ENCODE results near the gene FGD3.
"Not testable (repeated sequence)": the region's sequence is repeated elsewhere in the genome, so short reads cannot be mapped to it uniquely, and the experiment has no call there.

FGD3 gene

DNA sequence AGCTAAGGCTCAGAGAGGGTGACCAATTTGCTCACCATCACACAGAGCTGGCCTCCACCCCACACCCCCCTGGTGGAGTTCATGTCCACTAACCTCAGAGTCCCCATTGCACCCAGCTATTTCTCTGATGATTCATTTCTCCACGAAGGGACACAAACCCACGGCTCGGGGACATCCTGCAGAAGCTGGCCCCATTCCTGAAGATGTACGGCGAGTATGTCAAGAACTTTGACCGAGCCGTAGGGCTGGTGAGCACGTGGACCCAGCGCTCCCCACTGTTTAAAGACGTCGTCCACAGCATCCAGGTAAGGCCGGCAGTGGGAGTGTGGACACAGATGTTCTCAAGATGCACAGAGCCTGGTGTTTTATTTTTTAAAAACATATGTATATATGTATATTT lies 58.6 kb downstream of the FGD3 start:
- no peak for DNase-seq (ENCODE audit: low read depth)

DNA sequence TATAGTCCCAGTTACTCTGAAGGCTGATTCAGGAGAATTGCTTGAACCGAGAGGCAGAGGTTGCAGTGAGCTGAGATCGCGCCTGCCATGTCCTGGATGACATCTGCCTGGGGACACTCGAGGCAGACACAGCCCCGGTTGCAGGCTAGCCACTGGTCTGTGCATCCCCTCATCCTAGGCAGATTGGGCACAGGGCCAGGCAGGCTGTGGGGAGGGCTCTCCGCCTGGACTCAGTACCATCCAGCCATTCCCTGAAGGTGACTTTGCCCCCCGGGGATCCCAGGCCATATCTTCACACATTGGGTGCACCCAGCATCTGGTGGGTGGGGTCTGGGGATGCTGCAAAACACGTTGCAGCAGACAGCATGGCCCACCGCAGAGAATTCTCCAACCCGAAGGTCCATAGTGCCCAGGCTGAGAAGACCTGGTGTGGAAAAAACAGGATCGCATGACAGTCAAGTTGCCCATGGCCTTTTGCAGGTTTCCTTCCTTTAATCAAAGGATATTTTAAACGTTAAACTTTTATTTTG lies 60.3 kb downstream of the FGD3 start:
- DNase-seq (ENCODE audit: low read depth): no peak

DNA sequence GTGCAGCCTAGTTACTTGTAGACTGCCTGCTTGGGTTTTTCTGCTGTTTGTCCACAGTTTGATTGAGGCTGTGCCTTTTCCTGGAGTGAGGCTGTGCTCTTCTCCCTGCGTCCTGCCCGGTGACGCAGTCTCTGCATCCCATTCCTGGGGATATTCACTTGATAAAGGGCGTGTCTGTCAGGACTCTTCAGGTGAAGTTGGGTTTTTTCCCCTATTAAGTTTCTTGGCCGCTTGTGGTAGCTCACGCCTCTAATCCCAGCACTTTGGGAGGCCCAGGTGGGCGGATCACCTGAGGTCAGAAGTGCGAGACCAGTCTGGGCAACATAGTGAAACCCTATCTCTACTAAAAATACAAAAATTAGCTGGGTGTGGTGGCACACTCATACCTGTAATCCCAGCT lies 61.1 kb downstream of the FGD3 start:
- no peak for DNase-seq (ENCODE audit: low read depth)

DNA sequence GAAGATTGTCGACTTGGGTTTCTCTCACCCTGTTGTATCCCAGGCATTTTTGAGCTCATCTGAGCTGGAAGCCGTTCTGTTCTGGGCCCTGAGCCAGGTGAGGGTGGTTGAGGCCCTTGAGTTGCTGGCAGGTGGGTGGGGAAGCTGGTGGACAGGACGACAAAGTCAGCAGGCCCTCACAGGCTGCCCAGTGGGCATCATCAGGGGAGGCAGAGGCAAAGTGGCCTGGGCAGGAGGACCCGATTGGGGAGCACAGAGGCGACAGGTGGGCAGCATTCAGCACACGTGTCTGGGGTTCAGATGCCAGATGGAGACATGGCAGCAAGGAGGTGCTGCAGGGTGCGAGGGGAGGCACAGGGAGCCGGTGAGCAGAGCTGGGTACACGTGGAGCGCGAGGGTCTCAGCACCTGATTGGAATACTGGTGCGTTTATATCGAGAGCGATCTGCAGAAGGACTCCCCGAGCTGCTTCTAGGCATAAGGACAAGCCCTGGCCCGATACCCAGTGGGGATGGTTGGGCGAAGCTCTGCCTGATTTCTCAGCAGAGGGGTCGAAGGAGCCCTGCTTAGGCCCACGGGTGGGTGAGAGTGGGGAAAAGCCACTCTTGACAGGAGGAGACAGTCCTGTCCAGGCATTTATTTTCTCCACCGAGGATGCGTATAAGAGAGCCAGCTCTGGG lies 62.2 kb downstream of the FGD3 start:
- no peak for DNase-seq (ENCODE audit: low read depth)

DNA sequence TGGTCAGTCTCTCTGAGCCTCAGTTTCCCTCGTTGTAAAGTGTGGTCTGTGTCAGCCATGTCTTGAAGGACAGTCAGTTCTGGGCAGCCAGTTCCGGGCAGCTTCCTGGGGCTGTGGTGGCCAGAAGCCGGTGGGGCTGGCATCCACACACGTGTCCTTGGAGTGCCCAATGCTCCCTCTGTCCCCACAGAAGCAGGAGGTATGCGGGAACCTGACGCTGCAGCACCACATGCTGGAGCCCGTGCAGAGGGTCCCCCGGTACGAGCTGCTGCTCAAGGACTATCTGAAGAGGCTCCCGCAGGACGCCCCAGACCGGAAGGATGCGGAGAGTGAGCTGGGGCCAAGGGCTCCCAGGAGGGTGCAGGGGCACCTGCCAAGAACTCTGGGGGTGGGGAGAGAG lies 62.7 kb downstream of the FGD3 start:
- DNase-seq (ENCODE audit: low read depth): no peak

DNA sequence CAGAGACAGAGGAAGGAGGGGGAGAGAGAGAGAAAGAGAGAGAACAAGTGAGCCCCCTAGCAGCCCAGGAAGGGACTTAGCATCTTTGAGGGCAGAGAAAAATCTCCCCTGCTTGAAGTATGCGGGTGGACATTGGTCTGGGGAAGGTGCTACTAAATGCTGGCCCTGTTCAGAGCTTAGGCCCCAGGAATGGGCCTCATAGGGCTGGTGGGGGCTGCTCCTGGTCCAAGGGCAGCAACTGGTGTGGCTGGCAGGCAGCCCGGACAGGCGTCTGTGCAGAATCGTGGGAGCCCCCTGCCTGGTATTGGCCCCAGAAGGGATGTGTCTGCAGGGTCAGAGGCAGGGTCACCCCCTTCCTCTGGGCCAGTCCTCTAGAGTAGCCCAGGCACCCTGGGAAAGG lies 63.4 kb downstream of the FGD3 start:
- DNase-seq (ENCODE audit: low read depth): no peak

DNA sequence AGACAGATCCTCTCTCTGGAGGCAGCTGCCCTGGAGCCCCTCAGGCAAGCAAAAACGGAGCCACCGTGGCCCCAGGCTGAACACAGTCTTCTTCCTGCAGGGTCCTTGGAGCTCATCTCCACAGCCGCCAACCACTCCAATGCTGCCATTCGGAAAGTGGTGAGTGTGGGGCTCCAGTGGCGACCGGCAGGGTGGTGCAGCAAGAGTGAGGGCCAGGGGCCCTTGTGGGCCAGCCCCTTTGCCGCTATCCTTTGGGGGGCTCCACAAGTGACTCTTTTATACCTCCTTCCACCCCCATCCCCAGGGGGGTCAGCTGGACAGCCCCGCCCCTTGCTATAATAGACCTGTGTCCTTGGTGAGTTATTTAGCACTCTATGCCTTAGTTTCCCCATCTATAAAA lies 63.8 kb downstream of the FGD3 start:
- no peak for DNase-seq (ENCODE audit: low read depth)

DNA sequence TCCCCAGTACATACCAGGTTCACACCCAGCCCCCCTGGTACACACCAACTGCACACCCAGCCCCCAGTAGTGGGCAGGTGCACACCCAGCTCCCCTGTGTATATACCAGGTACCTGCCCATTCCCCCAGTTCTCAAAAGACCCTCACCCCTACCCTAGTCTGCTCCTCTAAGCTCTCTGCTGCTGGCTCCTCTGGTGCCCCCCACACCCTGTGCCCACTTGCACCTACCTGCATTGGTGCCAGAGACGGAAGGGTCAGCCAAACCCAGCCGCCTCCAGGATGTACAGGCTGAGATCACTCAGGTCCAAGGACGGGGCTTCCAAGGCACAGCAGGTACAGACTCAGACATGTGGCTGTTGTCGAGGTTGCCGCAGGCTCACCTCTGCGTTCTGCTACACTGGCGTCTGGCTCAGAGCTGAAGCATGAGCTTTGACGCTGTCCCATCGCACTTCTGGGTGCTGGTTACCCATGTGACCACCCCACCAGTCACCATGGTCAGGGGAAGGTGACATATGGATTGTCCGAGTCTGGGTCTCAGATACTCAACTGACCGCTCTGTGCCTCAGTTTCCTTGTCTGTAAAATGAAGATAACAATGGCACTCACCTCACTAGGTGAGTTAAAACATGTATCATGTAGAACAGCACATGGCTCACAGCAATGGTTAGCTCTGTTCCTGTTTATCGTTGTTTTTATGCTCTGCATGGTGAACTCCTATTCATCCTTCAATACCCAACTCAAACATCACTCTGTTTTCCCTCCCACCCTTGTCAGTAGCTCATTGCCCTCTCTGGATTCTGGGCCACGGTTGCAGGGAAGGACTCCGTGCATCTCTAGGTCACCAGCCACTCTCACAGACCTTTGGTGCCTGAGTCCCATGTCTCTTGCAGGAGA lies 65.9 kb downstream of the FGD3 start:
- no peak for DNase-seq (ENCODE audit: low read depth)

DNA sequence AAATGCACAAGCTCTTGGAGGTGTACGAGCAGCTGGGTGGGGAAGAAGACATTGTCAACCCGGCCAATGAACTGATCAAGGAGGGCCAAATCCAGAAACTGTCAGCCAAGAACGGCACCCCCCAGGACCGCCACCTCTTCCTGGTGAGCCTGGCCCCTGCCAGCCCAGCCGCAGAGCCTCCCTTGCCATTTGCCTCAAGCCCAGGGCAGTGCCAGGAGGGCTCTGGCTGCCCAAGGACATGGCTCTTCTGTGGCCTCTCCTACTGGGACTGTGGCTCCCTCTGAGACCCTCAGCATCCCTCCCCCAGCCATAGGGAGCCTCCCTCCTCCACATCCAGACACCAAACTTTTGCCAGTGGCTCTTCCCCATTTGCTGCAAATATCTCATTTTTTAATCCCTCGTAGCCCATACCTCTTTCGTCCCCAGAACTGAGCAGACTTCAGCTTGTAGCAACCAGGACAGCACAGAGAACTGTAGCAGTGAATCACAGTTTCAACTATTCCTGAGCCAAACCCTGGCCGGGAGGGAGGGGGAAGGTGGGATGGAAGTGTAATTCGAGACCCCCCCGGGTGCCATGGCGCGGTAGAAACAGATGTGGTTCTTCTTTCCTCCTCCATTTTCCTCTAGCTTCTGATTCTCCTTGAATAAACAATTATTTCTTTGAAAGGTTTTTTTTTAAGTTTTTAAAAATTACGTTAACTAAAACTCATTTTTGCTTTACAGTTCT lies 66.7 kb downstream of the FGD3 start:
- DNase-seq (ENCODE audit: low read depth): no peak

DNA sequence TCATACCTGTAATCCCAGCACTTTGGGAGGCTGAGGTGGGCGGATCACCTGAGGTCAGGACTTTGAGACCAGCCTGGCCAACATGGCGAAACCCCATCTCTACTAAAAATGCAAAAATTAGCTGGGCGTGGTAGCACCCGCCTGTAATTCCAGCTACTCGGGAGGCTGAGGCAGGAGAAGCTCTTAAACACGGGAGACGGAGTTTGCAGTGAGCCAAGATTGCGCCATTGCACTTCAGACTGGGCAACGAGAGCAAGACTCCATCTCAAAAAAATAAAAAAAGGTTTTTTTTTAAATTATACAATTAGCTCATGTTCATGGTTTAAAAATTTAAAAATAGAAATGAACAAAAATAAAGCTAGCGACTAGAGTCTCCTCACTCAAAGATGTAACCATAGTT lies 67.9 kb downstream of the FGD3 start:
- not testable (repeated sequence) for DNase-seq (ENCODE audit: low read depth)

DNA sequence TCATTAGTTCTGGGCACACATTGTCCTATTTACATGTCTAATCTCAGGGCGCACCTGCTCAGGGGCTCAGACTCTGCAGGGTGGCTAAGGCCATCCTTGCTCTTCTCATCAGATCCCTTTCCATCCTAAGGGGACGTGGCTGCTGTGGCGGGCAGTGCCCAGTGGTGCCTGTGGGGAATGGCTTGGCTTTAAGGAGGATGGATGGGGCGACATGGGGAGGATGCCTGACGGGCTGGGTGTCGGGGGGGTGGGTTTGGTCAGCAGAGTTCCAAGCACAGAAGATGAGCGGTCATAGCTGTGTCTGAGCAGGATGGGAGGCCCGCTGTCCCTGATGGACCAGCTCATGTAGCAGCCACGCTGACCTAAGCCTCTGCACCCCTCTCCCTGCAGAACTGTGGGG lies 70.3 kb downstream of the FGD3 start:
- DNase-seq (ENCODE audit: low read depth): no peak

DNA sequence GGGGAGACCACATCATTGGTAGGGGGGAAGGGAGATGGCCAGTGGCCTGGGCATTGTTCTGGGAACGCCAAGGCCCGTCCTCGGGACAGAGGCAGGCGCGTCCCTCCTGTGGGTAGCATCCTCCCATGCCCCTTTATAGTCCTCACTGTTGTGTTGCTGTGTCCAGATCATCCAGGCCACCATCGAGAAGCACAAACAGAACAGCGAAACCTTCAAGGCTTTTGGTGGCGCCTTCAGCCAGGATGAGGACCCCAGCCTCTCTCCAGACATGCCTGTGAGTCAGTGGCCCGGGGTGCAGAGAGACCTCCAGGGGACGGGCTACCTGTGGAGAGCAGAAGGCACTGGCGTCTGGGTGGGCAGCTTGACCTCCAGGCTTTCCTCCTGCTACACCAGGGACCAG lies 72.8 kb downstream of the FGD3 start:
- DNase-seq (ENCODE audit: low read depth): no peak

DNA sequence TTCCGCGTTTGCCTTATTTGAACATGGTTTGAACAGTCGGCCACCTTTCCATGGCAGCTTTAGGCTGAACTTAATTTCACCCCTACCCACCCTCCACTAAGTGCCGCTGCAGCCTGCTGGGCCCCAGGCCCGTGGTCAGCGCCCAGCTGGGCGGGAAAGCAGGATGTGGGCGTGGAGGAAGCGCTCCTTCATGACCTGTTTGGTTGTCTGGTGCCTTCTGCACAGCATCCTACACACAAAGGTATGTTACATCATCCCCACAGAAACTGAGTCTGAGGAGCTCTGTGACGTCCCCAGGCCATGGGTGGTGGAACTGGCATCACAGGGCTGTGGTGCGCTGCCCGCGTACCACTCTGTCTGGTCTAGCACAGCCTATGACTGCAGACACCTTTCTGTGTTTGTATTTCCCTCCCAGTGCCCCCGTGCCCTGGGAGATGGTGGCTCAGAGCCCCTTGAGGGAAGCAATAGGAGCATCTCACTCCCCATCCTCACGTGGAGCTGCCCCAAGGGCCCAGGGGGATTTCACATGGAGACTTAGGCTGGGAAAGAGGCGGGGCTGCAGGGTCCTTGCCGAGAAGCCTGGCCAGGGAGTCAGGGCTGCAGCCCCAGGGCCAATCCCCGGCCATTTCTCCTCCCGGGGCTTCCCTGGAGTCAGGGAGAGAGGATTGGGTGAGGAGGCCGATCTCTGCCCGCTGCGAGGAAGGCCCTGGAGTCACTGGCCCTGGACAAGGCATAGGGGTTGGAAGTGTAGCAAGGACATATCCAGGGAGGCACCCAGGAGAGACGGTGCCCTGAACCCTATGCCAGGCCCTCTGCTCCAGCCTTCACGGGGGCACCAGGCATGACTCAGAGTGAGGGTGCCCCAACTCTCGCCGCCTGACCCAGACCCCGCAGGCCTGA lies 73.7 kb downstream of the FGD3 start:
- no peak for DNase-seq (ENCODE audit: low read depth)

DNA sequence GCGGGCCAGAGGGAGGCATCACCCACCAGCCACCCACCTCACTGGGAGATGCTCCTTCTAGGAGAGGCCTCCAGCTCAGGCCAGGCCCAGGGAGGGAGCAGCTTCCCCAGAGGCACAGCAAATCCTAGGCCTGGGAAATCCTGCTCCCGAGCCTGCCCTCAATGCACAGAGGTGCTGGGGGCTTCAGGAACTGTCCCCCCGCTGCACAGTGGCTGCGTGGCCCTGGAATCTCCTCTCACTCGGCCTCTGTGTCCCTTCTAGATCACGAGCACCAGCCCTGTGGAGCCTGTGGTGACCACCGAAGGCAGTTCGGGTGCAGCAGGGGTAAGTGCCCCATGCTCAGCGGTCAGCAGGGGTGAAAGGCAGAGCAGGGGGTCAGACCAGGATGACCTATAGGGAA lies 74.7 kb downstream of the FGD3 start:
- no peak for DNase-seq (ENCODE audit: low read depth)

DNA sequence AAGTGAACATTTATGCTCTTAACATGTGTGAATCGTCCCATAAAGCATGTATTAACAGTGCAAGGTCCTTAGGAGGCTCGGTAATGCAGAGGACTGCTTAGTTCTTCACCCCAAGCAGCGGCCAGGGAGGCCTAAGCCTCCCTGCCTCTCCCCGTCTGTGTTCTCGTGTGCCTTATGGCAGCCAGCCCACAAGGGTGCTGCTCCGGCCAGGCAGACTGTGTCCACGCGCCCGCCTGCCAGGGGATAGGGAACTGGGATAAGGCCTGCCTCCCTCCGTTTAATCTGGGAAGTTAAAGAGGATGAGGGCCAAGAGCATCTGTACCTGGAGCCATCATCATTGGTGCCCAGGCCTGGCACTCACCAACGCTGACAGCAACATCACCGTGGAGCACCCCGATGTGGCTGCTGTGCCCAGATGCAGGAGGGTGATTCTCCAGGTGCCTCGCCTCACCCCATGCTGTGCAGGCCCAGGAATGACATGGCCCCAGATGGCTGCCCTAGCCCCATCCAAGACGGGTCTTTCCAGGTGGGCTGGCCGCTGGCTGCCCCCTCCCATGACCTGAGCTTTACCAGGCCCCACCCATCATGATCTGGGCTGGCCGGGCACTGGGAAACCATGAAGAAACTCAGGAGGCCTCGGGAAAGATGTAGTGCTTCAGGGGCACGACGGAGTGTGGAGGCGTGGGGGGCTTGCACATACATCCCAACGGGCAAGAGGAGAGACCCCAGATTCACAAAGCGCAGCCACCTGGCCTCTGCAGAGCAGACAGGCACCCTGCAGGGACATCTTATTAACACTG lies 75.6 kb downstream of the FGD3 start:
- DNase-seq (ENCODE audit: low read depth): no peak

DNA sequence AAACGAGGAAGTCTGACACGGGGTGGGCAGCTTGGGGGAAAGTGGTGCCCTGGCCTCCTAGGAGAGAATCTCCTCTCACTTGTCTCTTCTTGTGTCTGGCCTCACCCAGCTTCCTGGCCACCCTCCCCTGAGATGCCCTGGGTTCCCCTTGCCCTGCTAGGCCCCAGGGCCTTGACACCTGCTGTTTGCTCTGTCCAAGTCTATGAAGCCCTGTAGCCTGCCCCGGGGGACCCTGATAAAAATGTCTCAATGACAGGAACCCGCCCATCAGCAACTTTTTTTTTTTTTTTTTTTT lies 76.1 kb downstream of the FGD3 start:
- no peak for DNase-seq (ENCODE audit: low read depth)

DNA sequence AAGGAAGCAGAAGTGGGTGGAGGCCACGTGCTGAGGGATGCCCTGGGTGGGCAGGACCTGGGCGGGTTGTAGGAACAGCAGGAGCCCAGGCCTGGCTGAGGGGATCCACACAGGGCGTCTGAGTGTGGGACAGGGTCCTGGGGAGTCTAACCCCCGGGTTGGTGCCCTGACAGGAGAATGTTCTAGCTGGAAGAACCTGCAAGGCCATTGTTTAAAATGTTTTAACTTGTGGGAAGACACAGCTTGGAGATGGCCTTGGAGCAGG lies 77.3 kb downstream of the FGD3 start:
- DNase-seq (ENCODE audit: low read depth): no peak

DNA sequence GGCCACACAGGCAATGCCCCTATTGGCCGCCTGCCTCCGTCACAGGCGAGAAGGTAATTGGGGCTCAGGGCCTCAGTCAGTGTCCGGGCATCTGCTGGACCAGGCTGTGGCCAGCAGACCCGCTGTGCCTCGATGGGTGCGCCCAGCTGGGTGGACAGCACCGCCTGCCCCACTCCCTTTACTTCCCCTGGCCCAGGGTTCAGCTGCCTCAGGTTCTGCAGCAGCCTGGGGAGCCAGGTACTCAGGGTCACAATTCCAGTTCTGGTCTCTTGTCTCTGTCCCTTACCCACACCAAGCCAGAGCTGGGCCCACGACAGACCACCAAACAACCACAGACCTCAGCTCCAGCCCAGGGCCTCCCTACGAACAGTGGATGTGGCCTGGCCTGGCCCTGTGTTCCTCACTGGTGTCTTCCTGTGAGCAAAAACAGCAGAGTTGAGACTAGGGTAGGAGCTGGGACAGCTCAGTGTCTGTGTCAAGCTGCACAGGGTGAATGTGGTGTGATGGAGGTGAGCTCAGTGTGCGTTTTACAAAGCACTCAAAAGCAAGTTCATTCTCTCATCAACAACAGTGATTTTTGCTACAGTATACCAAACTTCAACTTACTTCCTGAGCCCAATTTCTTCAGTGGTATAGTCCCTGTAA lies 77.8 kb downstream of the FGD3 start:
- no peak for DNase-seq (ENCODE audit: low read depth)

DNA sequence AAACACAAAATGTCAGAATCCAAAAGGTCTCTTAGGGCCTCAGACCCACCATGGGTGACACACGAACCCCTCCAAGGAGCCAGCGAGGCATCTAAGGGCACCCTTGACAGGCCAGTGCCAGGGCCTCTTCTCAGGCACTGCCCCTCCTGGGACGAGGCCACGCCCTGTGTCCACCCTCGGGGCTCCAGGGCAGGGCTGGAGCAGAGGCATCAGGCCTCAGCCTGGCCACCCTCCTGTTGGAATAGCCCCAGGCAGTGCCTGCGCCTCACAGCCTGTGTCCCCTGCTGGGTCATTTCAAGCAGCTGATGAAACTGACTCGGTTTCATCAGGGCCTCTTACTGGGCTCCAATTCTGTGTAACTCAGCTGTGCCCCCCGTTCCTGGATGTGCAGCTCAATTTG lies 78.4 kb downstream of the FGD3 start:
- DNase-seq (ENCODE audit: low read depth): no peak

DNA sequence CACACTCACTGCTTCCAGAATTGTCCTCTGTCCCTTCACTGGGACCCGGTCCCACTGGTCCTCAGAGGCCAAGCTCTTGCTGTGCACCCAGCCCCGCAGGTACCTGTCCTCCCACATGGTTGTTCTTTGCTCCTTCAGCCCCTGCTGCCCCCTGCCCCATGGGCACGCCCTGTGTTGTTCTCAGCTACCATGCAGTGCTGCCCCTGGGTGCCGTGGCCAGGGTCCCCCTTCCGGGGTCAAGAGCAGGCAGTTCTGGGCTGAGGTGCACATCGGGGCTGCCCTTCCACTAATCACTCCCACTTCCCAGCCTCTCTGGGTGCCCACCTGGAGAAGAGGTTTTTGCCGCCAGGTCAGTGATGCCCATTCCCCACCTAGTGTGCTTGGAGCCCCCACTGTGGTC lies 79.3 kb downstream of the FGD3 start:
- no peak for DNase-seq (ENCODE audit: low read depth)

DNA sequence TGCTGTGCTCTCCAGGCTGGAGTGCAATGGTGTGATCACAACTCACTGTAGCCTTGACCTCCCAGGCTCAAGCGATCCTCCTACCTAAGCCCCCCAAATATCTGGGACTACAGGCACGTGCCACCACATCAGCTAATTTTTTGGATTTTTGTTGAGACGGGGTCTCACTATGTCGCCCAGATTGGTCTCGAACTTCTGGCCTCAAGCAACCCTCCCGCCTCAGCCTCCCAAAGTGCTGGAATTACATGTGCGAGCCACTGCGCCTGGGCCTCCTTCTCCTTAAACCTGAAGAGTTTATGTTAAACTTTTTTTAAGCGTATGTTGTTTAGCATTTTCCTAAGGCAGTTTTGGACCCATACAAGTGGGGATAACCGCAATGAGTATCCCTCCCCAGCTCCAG lies 80.4 kb downstream of the FGD3 start:
- DNase-seq (ENCODE audit: low read depth): no peak

All from stromal cell of bone marrow (primary cell).